Activated T-cell treated with anti-CD3 and anti-CD28 coated beads, Interleukin-2, amount 50 U/mL, for 72 hours (primary cell): ENCODE data around the gene IDI2. TPM values are rescaled to one million over a fixed set of nuclear protein-coding genes. Genes with fewer than 3 reads are reported as not detected.
"Not testable (repeated sequence)": the region's sequence is repeated elsewhere in the genome, so short reads cannot be mapped to it uniquely, and the experiment has no call there.

Experiments
- ATAC-seq, 2 donors: fragments of 150-1000 bp; cut with Tn5 transposase; replicated peaks in 1 of 2; 2 replicates each; pipeline ENCODE4 v1.10.0; 2021; ENCODE audit warnings: moderate library complexity in 2 of 2, mild to moderate bottlenecking in 1 of 2
- DNase-seq, 2 donors: peaks; one replicate each; pipeline ENCODE4 v3.0.0; 2021 to 2022; ENCODE audit warnings: mixed read lengths in 1 of 2
- H3K27ac Mint-ChIP-seq: one replicate; pipeline ENCODE4 v1.8.0; 2022; ENCODE audit warnings: mild to moderate bottlenecking, moderate library complexity, mixed read lengths
- H3K27me3 Mint-ChIP-seq: one replicate; pipeline ENCODE4 v1.8.0; 2022; ENCODE audit warnings: low read depth, mixed read lengths
- H3K36me3 Mint-ChIP-seq, 2 donors: one replicate each; pipeline ENCODE4 v1.8.0; 2022; ENCODE audit warnings: mixed read lengths in 2 of 2, mild to moderate bottlenecking in 1 of 2; ENCODE audit not compliant: insufficient read depth in 2 of 2
- H3K4me1 Mint-ChIP-seq: one replicate; pipeline ENCODE4 v1.8.0; 2022; ENCODE audit warnings: low read depth, mixed read lengths
- H3K4me3 Mint-ChIP-seq, 2 donors: one replicate each; pipeline ENCODE4 v1.8.0; 2022; ENCODE audit warnings: mild to moderate bottlenecking in 2 of 2, mixed read lengths in 2 of 2, moderate library complexity in 2 of 2
- H3K9me3 Mint-ChIP-seq, 2 donors: one replicate each; pipeline ENCODE4 v1.8.0; 2022; ENCODE audit warnings: mixed read lengths in 2 of 2
- total RNA-seq, 2 donors: library from RNA; stranded (reverse); gene quantifications; one replicate each; pipeline ENCODE4 v1.2.3, GENCODE V29; 2022

The IDI2 gene
- total RNA-seq, 2 donors from 2014 or later: not detected

GRCh38 chr10:1015688-1016087 lies 10.0 kb downstream of the IDI2 start:
- H3K36me3 Mint-ChIP-seq: peaks cover 15 to 63% of the 10 kb centered on the region in 2 donors
- no peak overlapping the region for H3K4me3 Mint-ChIP-seq

GRCh38 chr10:1011696-1012095 lies 14.0 kb downstream of the IDI2 start:
- no peaks in the 10 kb centered on the region for H3K27me3 Mint-ChIP-seq
- H3K4me1 Mint-ChIP-seq: peaks cover 22% of the 10 kb centered on the region
- DNase-seq (no peak), ATAC-seq (no peak)
- no peaks in the 10 kb centered on the region for H3K9me3 Mint-ChIP-seq
- H3K4me3 Mint-ChIP-seq: no peak overlapping the region
- peaks cover 20 to 60% of the 10 kb centered on the region in 2 donors for H3K36me3 Mint-ChIP-seq
- H3K27ac Mint-ChIP-seq: peak overlapping the region; percentile 60

More at GRCh38 chr10:1015688-1016087, 10.0 kb downstream of the IDI2 start:
- no peak for ATAC-seq
- Mint-ChIP-seq H3K27me3 (no peaks in the 10 kb centered on the region), H3K9me3 (no peaks in the 10 kb centered on the region), H3K27ac (no peak overlapping the region), H3K4me1 (peaks cover 6% of the 10 kb centered on the region)
- DNase-seq: no peak

- ATAC-seq (no peak), DNase-seq (no peak)
- H3K27me3 Mint-ChIP-seq: no peaks in the 10 kb centered on the region
- peaks cover 20 to 55% of the 10 kb centered on the region in 2 donors for H3K36me3 Mint-ChIP-seq
- no peak overlapping the region for H3K27ac Mint-ChIP-seq
- H3K4me3 Mint-ChIP-seq: no peak overlapping the region
- no peaks in the 10 kb centered on the region for H3K9me3 Mint-ChIP-seq
- peaks cover 22% of the 10 kb centered on the region for H3K4me1 Mint-ChIP-seq
These were observed 15.0 kb downstream of the IDI2 start for GRCh38 chr10:1010703-1011102.

GRCh38 chr10:1009947-1010346 lies 15.7 kb downstream of the IDI2 start:
- not testable (repeated sequence) for H3K27me3 Mint-ChIP-seq

GRCh38 chr10:1009071-1009494 lies 16.6 kb downstream of the IDI2 start:
- peaks cover 22 to 53% of the 10 kb centered on the region in 2 donors for H3K36me3 Mint-ChIP-seq
- peak overlapping the region; percentile 81 for H3K27ac Mint-ChIP-seq
- DNase-seq (no peak), ATAC-seq (no peak)
- H3K4me3 Mint-ChIP-seq: peak overlapping the region in 1 of 2 donors; percentile 13
- peaks cover 22% of the 10 kb centered on the region for H3K4me1 Mint-ChIP-seq
- no peaks in the 10 kb centered on the region for H3K9me3 Mint-ChIP-seq
- H3K27me3 Mint-ChIP-seq: no peaks in the 10 kb centered on the region

More at GRCh38 chr10:1009947-1010346, 15.7 kb downstream of the IDI2 start:
- peak overlapping the region; percentile 81 for H3K27ac Mint-ChIP-seq
- not testable (repeated sequence) for H3K4me3 Mint-ChIP-seq, DNase-seq, H3K9me3 Mint-ChIP-seq
- H3K4me1 Mint-ChIP-seq: peaks cover 22% of the 10 kb centered on the region
- peaks cover 22 to 61% of the 10 kb centered on the region in 2 donors for H3K36me3 Mint-ChIP-seq
- ATAC-seq: peak; percentile 80 to 82

GRCh38 chr10:1007583-1007982 lies 18.1 kb downstream of the IDI2 start:
- peaks cover 28 to 57% of the 10 kb centered on the region in 2 donors for H3K36me3 Mint-ChIP-seq
- ATAC-seq: no peak
- no peaks in the 10 kb centered on the region for H3K27me3 Mint-ChIP-seq
- no peak for DNase-seq
- H3K9me3 Mint-ChIP-seq: no peaks in the 10 kb centered on the region
- H3K27ac Mint-ChIP-seq: peak overlapping the region; percentile 56
- peaks cover 22% of the 10 kb centered on the region for H3K4me1 Mint-ChIP-seq
- no peak overlapping the region for H3K4me3 Mint-ChIP-seq

- no peaks in the 10 kb centered on the region for H3K9me3 Mint-ChIP-seq
- H3K4me1 Mint-ChIP-seq: peaks cover 22% of the 10 kb centered on the region
- H3K27ac Mint-ChIP-seq: no peak overlapping the region
- no peaks in the 10 kb centered on the region for H3K27me3 Mint-ChIP-seq
- DNase-seq (no peak), ATAC-seq (no peak)
- peaks cover 31 to 54% of the 10 kb centered on the region in 2 donors for H3K36me3 Mint-ChIP-seq
- no peak overlapping the region for H3K4me3 Mint-ChIP-seq
These were observed 19.1 kb downstream of the IDI2 start for GRCh38 chr10:1006573-1006972.

GRCh38 chr10:1003884-1004670 lies 21.6 kb downstream of the IDI2 start:
- DNase-seq: no peak
- Mint-ChIP-seq H3K27ac (peak overlapping the region; percentile 33), H3K36me3 (peaks cover 29 to 60% of the 10 kb centered on the region in 2 donors), H3K4me1 (peaks cover 7% of the 10 kb centered on the region), H3K27me3 (no peaks in the 10 kb centered on the region), H3K9me3 (no peaks in the 10 kb centered on the region), H3K4me3 (no peak overlapping the region)
- no peak for ATAC-seq

- no peaks in the 10 kb centered on the region for H3K27me3 Mint-ChIP-seq
These were observed 23.1 kb downstream of the IDI2 start for GRCh38 chr10:1002425-1003006.

GRCh38 chr10:997266-998022 lies 28.2 kb downstream of the IDI2 start:
- peaks cover 11% of the 10 kb centered on the region for H3K4me1 Mint-ChIP-seq
- no peak for DNase-seq
- H3K36me3 Mint-ChIP-seq: peaks cover 30 to 69% of the 10 kb centered on the region in 2 donors
- H3K9me3 Mint-ChIP-seq: no peaks in the 10 kb centered on the region
- H3K27me3 Mint-ChIP-seq: no peaks in the 10 kb centered on the region
- H3K4me3 Mint-ChIP-seq: no peak overlapping the region
- ATAC-seq: no peak
- no peak overlapping the region for H3K27ac Mint-ChIP-seq

More at GRCh38 chr10:1002425-1003006, 23.1 kb downstream of the IDI2 start:
- H3K4me3 Mint-ChIP-seq: no peak overlapping the region
- DNase-seq (no peak), ATAC-seq (no peak)
- no peak overlapping the region for H3K27ac Mint-ChIP-seq
- peaks cover 4% of the 10 kb centered on the region for H3K4me1 Mint-ChIP-seq
- H3K36me3 Mint-ChIP-seq: peaks cover 31 to 62% of the 10 kb centered on the region in 2 donors
- H3K9me3 Mint-ChIP-seq: no peaks in the 10 kb centered on the region

- ATAC-seq: no peak
- no peak overlapping the region for H3K27ac Mint-ChIP-seq
These were observed 29.6 kb downstream of the IDI2 start for GRCh38 chr10:996031-996430.

GRCh38 chr10:995559-995926 lies 30.1 kb downstream of the IDI2 start:
- peak overlapping the region; percentile 55 for H3K27ac Mint-ChIP-seq
- no peak for DNase-seq
- H3K36me3 Mint-ChIP-seq: peaks cover 20 to 54% of the 10 kb centered on the region in 2 donors
- no peak for ATAC-seq
- H3K9me3 Mint-ChIP-seq: no peaks in the 10 kb centered on the region
- H3K4me3 Mint-ChIP-seq: no peak overlapping the region
- H3K4me1 Mint-ChIP-seq: peaks cover 18% of the 10 kb centered on the region
- H3K27me3 Mint-ChIP-seq: no peaks in the 10 kb centered on the region

More at GRCh38 chr10:996031-996430, 29.6 kb downstream of the IDI2 start:
- peaks cover 13% of the 10 kb centered on the region for H3K4me1 Mint-ChIP-seq
- peaks cover 21 to 59% of the 10 kb centered on the region in 2 donors for H3K36me3 Mint-ChIP-seq
- H3K9me3 Mint-ChIP-seq: no peaks in the 10 kb centered on the region
- DNase-seq: no peak
- no peaks in the 10 kb centered on the region for H3K27me3 Mint-ChIP-seq
- H3K4me3 Mint-ChIP-seq: no peak overlapping the region
